GM12801 (cell line): ENCODE data around the gene LRRTM4.

Experiments
- CTCF ChIP-seq: IDR thresholded peaks from one replicate; pipeline ENCODE4 v1.5.1; 2011; ENCODE audit warnings: control low read depth; ENCODE audit not compliant: insufficient read length; ENCODE audit errors: extremely low read depth

Gene LRRTM4

GRCh38 chr2:77025714-77026113 lies 496.5 kb downstream of the LRRTM4 start:
- no peak for TF ChIP-seq CTCF

GRCh38 chr2:77021161-77021560 lies 501.0 kb downstream of the LRRTM4 start:
- no peak for TF ChIP-seq CTCF

- no peak for TF ChIP-seq CTCF
Measured at GRCh38 chr2:77018219-77018618, 504.0 kb downstream of the LRRTM4 start.

- no peak for TF ChIP-seq CTCF
Measured at GRCh38 chr2:77017355-77017745, 504.8 kb downstream of the LRRTM4 start.

- TF ChIP-seq CTCF = no peak
Measured at GRCh38 chr2:77016443-77017354, 505.5 kb downstream of the LRRTM4 start.

- TF ChIP-seq CTCF = no peak
Measured at GRCh38 chr2:77013953-77014352, 508.2 kb downstream of the LRRTM4 start.

- TF ChIP-seq CTCF = no peak
Measured at GRCh38 chr2:77013457-77013856, 508.7 kb downstream of the LRRTM4 start.
